Esophagus squamous epithelium (tissue), 4 donors: ENCODE data around the gene C11orf21.

Experiments used
- CTCF ChIP-seq, 6 experiments: fragments of 450-650 bp in 4 of 6; fragments of 200-600 bp in 2 of 6; sonication (generic) in 2 of 6; IDR thresholded peaks; one replicate each; pipeline ENCODE4 v1.5.1; 2016 to 2019; ENCODE audit warnings: antibody characterized with exemption in 6 of 6, mild to moderate bottlenecking in 4 of 6, moderate library complexity in 4 of 6
- POLR2A ChIP-seq, 4 donors: fragments of 450-650 bp; IDR thresholded peaks; one replicate each; pipeline ENCODE4 v1.6.1; 2017; ENCODE audit warnings: antibody characterized with exemption in 4 of 4, mild to moderate bottlenecking in 4 of 4, moderate library complexity in 3 of 4

DNA sequence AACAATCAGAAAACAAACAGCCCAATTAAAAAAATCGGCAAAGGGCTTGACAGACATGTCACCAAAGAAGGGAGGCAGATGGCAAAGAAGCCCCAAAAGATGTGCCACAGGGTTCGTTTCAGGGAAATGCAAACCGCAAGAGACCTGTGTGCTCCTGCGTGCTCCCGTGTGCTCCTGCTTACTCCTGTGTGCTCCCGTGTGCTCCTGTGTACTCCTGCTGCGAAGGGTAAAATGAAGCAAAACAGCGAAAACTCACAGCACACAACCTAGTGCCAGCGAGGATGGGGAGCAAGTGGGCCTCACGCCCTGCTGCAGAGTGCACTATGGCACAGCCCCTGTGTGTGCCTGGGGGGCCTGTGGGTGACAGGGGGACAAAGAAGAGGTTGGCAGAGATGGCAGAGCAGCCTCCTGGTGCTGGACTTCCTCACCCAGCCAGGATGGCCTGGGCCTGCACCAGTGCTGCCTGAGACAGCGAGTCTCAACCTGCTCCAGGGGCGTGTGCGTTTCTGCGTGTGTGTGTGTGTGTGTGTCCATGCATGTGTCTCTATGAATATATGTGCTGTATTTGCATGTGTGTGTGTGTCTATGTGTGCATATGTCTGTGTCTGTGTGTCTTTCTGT, 45.3 kb downstream of the C11orf21 start:
- TF ChIP-seq POLR2A (IDR thresholded peaks at IDR 0.05): no peak
- TF ChIP-seq CTCF (IDR thresholded peaks at IDR 0.05): no peak
